PC-9 (cell line): Measurements from ENCODE around the gene CYS1. TPM values are rescaled to one million over a fixed set of nuclear protein-coding genes. Genes with fewer than 3 reads are reported as not detected.

Source experiments
- BruUV-seq: library from RNA; stranded (reverse); fragments of 400-500 nt; replicated peaks from 2 replicates; lab custom pipeline; 2021; lab: Mats Ljungman, UMichigan
- CTCF ChIA-PET: fragments of 300-600 bp; sonication (Branson Sonifier 250); formaldehyde crosslinking; loops from one replicate; lab custom pipeline; 2022; ENCODE audit warnings: antibody characterized with exemption; lab: Charles Lee
- POLR2A ChIA-PET: fragments of 300-600 bp; sonication (Branson Sonifier 250); formaldehyde crosslinking; loops from one replicate; lab custom pipeline; 2022; ENCODE audit warnings: antibody characterized with exemption; ENCODE audit not compliant: unreplicated experiment; lab: Charles Lee
- DNase-seq, 2 experiments: peaks; one replicate each; pipeline versions ENCODE4 v3.0.0 to v3.0.0-alpha.2; 2015 to 2022; ENCODE audit warnings: mixed read lengths in 1 of 2
- H2AFZ ChIP-seq: fragments of 200-600 bp; sonication (generic); 2 replicates; pipeline ENCODE4 v1.8.1; 2017; ENCODE audit warnings: antibody characterized with exemption
- H3F3A ChIP-seq: fragments of 200-600 bp; sonication (generic); 2 replicates; pipeline ENCODE4 v1.8.1; 2017; ENCODE audit warnings: antibody characterized with exemption, mild to moderate bottlenecking, low read depth; ENCODE audit not compliant: insufficient read depth
- H3K27ac ChIP-seq: fragments of 200-600 bp; sonication (generic); 2 replicates; pipeline ENCODE4 v1.6.1; 2016; ENCODE audit warnings: mixed run types
- H3K27me3 ChIP-seq: fragments of 200-600 bp; sonication (generic); 2 replicates; pipeline ENCODE4 v1.6.1; 2016; ENCODE audit warnings: low read depth, mixed run types; ENCODE audit not compliant: insufficient read depth
- H3K36me3 ChIP-seq: fragments of 200-600 bp; sonication (generic); 2 replicates; pipeline ENCODE4 v1.6.1; 2016; ENCODE audit warnings: low read depth, mixed run types
- H3K4me1 ChIP-seq: fragments of 200-600 bp; sonication (generic); replicated peaks from 2 replicates; pipeline ENCODE4 v1.6.1; 2016; ENCODE audit warnings: mixed run types; ENCODE audit not compliant: insufficient read depth
- H3K4me2 ChIP-seq: fragments of 200-600 bp; sonication (generic); 2 replicates; pipeline ENCODE4 v1.6.1; 2017; ENCODE audit warnings: mixed run types
- H3K4me3 ChIP-seq: fragments of 200-600 bp; sonication (generic); 2 replicates; pipeline ENCODE4 v1.6.1; 2016; ENCODE audit warnings: mixed run types
- H3K79me2 ChIP-seq: fragments of 200-600 bp; sonication (generic); 2 replicates; pipeline ENCODE4 v1.6.1; 2017; ENCODE audit warnings: low read depth, mixed run types
- H3K9me2 ChIP-seq: fragments of 200-600 bp; sonication (generic); 2 replicates; pipeline ENCODE4 v1.8.1; 2017; ENCODE audit warnings: mild to moderate bottlenecking; ENCODE audit not compliant: insufficient read depth
- H3K9me3 ChIP-seq: fragments of 200-600 bp; sonication (generic); 2 replicates; pipeline ENCODE4 v1.8.1; 2016; ENCODE audit warnings: low read depth; ENCODE audit not compliant: insufficient read depth
- H4K20me1 ChIP-seq: fragments of 200-600 bp; sonication (generic); 2 replicates; pipeline ENCODE4 v1.8.1; 2017; ENCODE audit not compliant: insufficient read depth
- CTCF ChIP-seq: fragments of 200-600 bp; sonication (generic); conservative IDR thresholded peaks from 2 replicates; pipeline ENCODE4 v1.6.1; 2017; ENCODE audit warnings: mixed run types, antibody characterized with exemption, mild to moderate bottlenecking, moderate library complexity
- EZH2 ChIP-seq: fragments of 200-600 bp; sonication (generic); IDR thresholded peaks from 2 replicates; pipeline ENCODE4 v1.8.0; 2017; ENCODE audit warnings: antibody characterized with exemption, low read depth
- intact Hi-C: fragments of 100-400 bp; cut with micrococcal nuclease; formaldehyde crosslinking; loops from one replicate; pipeline ENCODE4 v1.10.0; 2022; ENCODE audit not compliant: unreplicated experiment
- total RNA-seq: library from RNA; stranded (reverse); gene quantifications from 2 replicates; pipeline ENCODE4 v1.2.3, GENCODE V29; 2021

Gene CYS1
- total RNA-seq, 1 experiment from 2014 or later, result 0.61 TPM

- ChIA-PET CTCF (interaction anchor here (0.5 to 5.0 kb wide), 9 partner anchors 15 to 616 kb away, joined by 3 to 35 read pairs (median 4); no protein-coding TSS in a partner anchor), POLR2A (interaction anchor here (0.6 kb wide), 3 partner anchors 42 to 269 kb away, joined by 3 to 19 read pairs (median 14); no protein-coding TSS in a partner anchor)
- no peaks in the 10 kb centered on the region for H3K9me2 ChIP-seq
- H3K79me2 ChIP-seq, result no peaks in the 10 kb centered on the region
- no peaks in the 10 kb centered on the region; the same call in 1 of the 2 replicates for H3K4me1 ChIP-seq
- no peaks in the 10 kb centered on the region for H3K9me3 ChIP-seq
- DNase-seq, result peak; percentile 78 to 79
- H2AFZ ChIP-seq, result no peak overlapping the region
- 0 out of 2 replicates have a peak, but pooled peaks cover 7% of the 10 kb centered on the region for H3F3A ChIP-seq
- peak overlapping the region; percentile 42 for H3K4me2 ChIP-seq
- no peak overlapping the region for H3K4me3 ChIP-seq
- H3K27me3 ChIP-seq, result peaks cover 14% of the 10 kb centered on the region
- H4K20me1 ChIP-seq, result no peaks in the 10 kb centered on the region
- no TSS peak for BruUV-seq
- no peak overlapping the region for H3K27ac ChIP-seq
- no peaks in the 10 kb centered on the region for H3K36me3 ChIP-seq
- TF ChIP-seq CTCF (peak; percentile 96), EZH2 (no peak)
- intact Hi-C loops, result loop anchor here (1.0 to 2.0 kb wide), 3 partner anchors 50 to 596 kb away; partner anchors contain the start of gene RRM2
Observed at GRCh38 chr2:10072656-10073480, 7.3 kb downstream of the CYS1 start.

- no peaks in the 10 kb centered on the region for H3K79me2 ChIP-seq
- H3K4me1 ChIP-seq, result no peaks in the 10 kb centered on the region; the same call in 1 of the 2 replicates
- no peaks in the 10 kb centered on the region for H3K9me3 ChIP-seq
- DNase-seq, result no peak
- no peak overlapping the region for H3K27ac ChIP-seq
- POLR2A ChIA-PET, result no interaction called here
- no peak overlapping the region for H2AFZ ChIP-seq
- H3K36me3 ChIP-seq, result no peaks in the 10 kb centered on the region
- no peaks in the 10 kb centered on the region for H3K9me2 ChIP-seq
- peaks cover 5% of the 10 kb centered on the region; the same call in 1 of the 2 replicates for H3K27me3 ChIP-seq
- intact Hi-C loops, result no loop called here
- H3K4me3 ChIP-seq, result no peak overlapping the region
- no peaks in the 10 kb centered on the region for H3F3A ChIP-seq
- no peak overlapping the region for H3K4me2 ChIP-seq
- no TSS peak for BruUV-seq
- CTCF ChIA-PET, result interaction anchor here (1.2 to 5.0 kb wide), 3 partner anchors 16 to 363 kb away, joined by 3 to 35 read pairs (median 15); no protein-coding TSS in a partner anchor
- H4K20me1 ChIP-seq, result no peaks in the 10 kb centered on the region
- TF ChIP-seq CTCF, result no peak
- TF ChIP-seq EZH2, result no peak
Observed at GRCh38 chr2:10071595-10071994, 8.6 kb downstream of the CYS1 start.

- intact Hi-C loops, result no loop called here
- no peaks in the 10 kb centered on the region for H3K9me2 ChIP-seq
- no peaks in the 10 kb centered on the region for H3K9me3 ChIP-seq
- no peaks in the 10 kb centered on the region for H3K36me3 ChIP-seq
- no peaks in the 10 kb centered on the region; the same call in 1 of the 2 replicates for H3K4me1 ChIP-seq
- no peaks in the 10 kb centered on the region for H3F3A ChIP-seq
- peaks cover 5% of the 10 kb centered on the region; the same call in 1 of the 2 replicates for H3K27me3 ChIP-seq
- H3K4me2 ChIP-seq, result no peak overlapping the region
- no peak overlapping the region for H3K4me3 ChIP-seq
- BruUV-seq, result no TSS peak
- ChIA-PET CTCF (interaction anchor here (0.6 to 5.0 kb wide), 4 partner anchors 17 to 364 kb away, joined by 3 to 35 read pairs (median 9); no protein-coding TSS in a partner anchor), POLR2A (no interaction called here)
- no peak overlapping the region for H3K27ac ChIP-seq
- H3K79me2 ChIP-seq, result no peaks in the 10 kb centered on the region
- no peak overlapping the region for H2AFZ ChIP-seq
- DNase-seq, result no peak
- H4K20me1 ChIP-seq, result no peaks in the 10 kb centered on the region
- TF ChIP-seq EZH2 (no peak), CTCF (no peak)
Observed at GRCh38 chr2:10071176-10071575, 9.0 kb downstream of the CYS1 start.
